K562 (cell line): ENCODE results near the gene UCN. TPM values are rescaled to one million over a fixed set of nuclear protein-coding genes. Genes with fewer than 3 reads are reported as not detected.

Source experiments
- ETV1 ChIP-seq: fragments of 450-650 bp; conservative IDR thresholded peaks from 2 replicates; pipeline ENCODE4 v1.6.1; 2016; ENCODE audit warnings: missing genetic modification characterization, control low read depth, low read depth, missing compliant biosample characterization
- FOSL1 ChIP-seq: fragments of 200-800 bp; sonication (Bioruptor generic); conservative IDR thresholded peaks from 2 replicates; pipeline ENCODE4 v1.6.1; 2016; ENCODE audit warnings: missing genetic modification characterization, missing compliant biosample characterization
- HEY1 ChIP-seq: fragments of 250-450 bp; sonication (Bioruptor Pico); IDR thresholded peaks from 2 replicates; pipeline ENCODE4 v1.5.0; 2020; ENCODE audit warnings: mild to moderate bottlenecking, moderate library complexity, borderline replicate concordance
- HIVEP1 ChIP-seq: fragments of 250-450 bp; sonication (Bioruptor Pico); IDR thresholded peaks from 2 replicates; pipeline ENCODE4 v1.4.0; 2020; ENCODE audit warnings: mild to moderate bottlenecking
- PML ChIP-seq: IDR thresholded peaks from 2 replicates; pipeline ENCODE4 v1.6.1; 2012; ENCODE audit warnings: low read length, inconsistent platforms
- PTRF ChIP-seq: fragments of 450-650 bp; IDR thresholded peaks from 2 replicates; pipeline ENCODE4 v1.6.1; 2016; ENCODE audit warnings: mild to moderate bottlenecking, missing genetic modification characterization, missing compliant biosample characterization
- RFX7 ChIP-seq: fragments of 250-450 bp; sonication (Bioruptor Pico); IDR thresholded peaks from 2 replicates; pipeline ENCODE4 v1.5.1; 2021; ENCODE audit warnings: mild to moderate bottlenecking
- TRIM24 ChIP-seq, 2 experiments: fragments of 450-650 bp; IDR thresholded peaks; 2 replicates each; pipeline ENCODE4 v1.6.1; 2016
- USF1 ChIP-seq: sonication (generic); formaldehyde crosslinking; IDR thresholded peaks from 2 replicates; pipeline ENCODE4 v1.9.0; 2022; ENCODE audit warnings: mild to moderate bottlenecking, missing genetic modification reagents
- XRCC3 ChIP-seq: fragments of 450-650 bp; IDR thresholded peaks from 2 replicates; pipeline ENCODE4 v1.6.1; 2017; ENCODE audit warnings: mild to moderate bottlenecking, moderate library complexity
- ZNF253 ChIP-seq: fragments of 250-450 bp; sonication (Bioruptor Pico); conservative IDR thresholded peaks from 2 replicates; pipeline ENCODE4 v1.6.1; 2021; ENCODE audit warnings: mild to moderate bottlenecking
- polyA plus RNA-seq, 8 experiments: library from polyadenylated mRNA; depleted of rRNA in 4 of 8; stranded (reverse) in 5 of 8; unstranded in 3 of 8; fragments of >200 nt; fragmentation: Nextera tagmentation in 2 of 8; fragmentation: Illumina TruSeq in 1 of 8; extraction: Ambion mirVana in 2 of 8; extraction: Trizol in 1 of 8; gene quantifications; 2 replicates each; pipeline versions ENCODE4 v1.2.1 to v1.2.3, GENCODE V29; 2011 to 2014; ENCODE audit warnings: inconsistent platforms in 1 of 8, missing spikeins in 1 of 8
- total RNA-seq, 7 experiments: library from RNA; depleted of rRNA in 6 of 7; stranded (reverse); fragments of >200 nt in 6 of 7; fragmentation: Illumina TruSeq in 2 of 7; extraction: Trizol in 2 of 7; gene quantifications; 2 replicates each; pipeline versions ENCODE4 v1.2.1 to v1.2.3, GENCODE V29; 2011 to 2021; ENCODE audit warnings: low replicate concordance in 1 of 7
- TF ChIP-seq, protein P1 (sequence below): fragments of 450-650 bp; IDR thresholded peaks from 2 replicates; pipeline ENCODE4 v1.6.1; 2016
- TF ChIP-seq, protein P2 (sequence below): fragments of 150-350 bp; conservative IDR thresholded peaks from 2 replicates; pipeline ENCODE4 v1.6.1; 2014; ENCODE audit warnings: low read length
- TF ChIP-seq, protein P3 (sequence below): sonication (generic); formaldehyde crosslinking; IDR thresholded peaks from 2 replicates; pipeline ENCODE4 v1.8.1; 2022; ENCODE audit warnings: missing genetic modification reagents
- TF ChIP-seq, protein P4 (sequence below): fragments of 250-450 bp; sonication (Bioruptor Pico); IDR thresholded peaks from 2 replicates; pipeline ENCODE4 v1.5.0; 2021; ENCODE audit warnings: mild to moderate bottlenecking, borderline replicate concordance
- TF ChIP-seq, protein P5 (sequence below): fragments of 450-650 bp; IDR thresholded peaks from one replicate; pipeline ENCODE4 v1.6.1; 2018; ENCODE audit warnings: mild to moderate bottlenecking, moderate library complexity; ENCODE audit not compliant: partially characterized antibody

The UCN gene
- total and polyA plus RNA-seq, 9 of the 15 experiments (the other 6 are each of a cell fraction or from before 2014, with no cell fraction given): 0.10 to 2.7 (median 0.43) TPM

DNA sequence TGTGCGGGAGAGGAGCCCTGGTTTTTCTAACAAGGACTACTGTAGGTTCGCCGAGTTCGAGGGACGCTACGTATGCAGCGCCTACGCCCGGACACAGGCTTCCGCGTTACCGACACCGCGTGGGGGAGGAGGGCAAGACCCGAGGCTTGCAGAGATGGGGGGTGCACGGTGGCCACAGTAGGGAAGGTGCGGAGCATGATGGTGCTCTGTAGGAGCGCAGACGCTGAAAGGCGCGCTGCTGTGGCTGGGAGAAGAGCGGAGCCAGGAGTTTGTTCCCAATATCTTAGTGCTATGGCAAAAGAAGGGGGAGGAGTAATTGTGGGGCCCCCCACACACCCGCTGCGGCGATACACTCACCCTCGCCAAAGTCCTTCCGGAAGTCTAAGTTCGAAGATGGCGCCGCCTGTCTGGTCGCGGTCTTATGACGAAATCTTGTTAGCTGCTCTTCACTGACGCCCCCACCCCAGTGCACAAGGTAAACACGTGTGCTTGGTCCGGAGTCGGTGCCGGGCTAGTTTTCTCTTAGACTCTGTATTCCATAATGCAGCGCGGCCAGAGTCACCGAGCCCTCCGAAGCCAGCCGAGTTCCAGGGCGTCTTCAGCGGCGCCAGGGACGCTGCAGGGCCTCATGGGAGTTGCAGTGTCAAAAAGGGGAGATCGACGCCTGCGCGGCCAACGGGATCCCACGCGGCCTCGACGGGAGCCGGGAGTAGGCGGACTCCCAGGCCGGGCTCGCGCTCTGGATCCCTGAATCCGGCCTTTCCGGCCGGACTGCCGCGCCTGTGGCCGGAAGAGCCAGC, 48.3 kb upstream of the UCN start, which contains the start of gene GTF3C2 (continued):
- TF ChIP-seq FOSL1 (peak; percentile 71), HEY1 (CRISPR knock-in tag) (no peak), TRIM24 (IDR thresholded peaks at IDR 0.05) (peak in 1 of 2 experiments; percentile 39; a peak in 1 of 4 replicates), ZNF253 (CRISPR knock-in tag) (no peak), PTRF (tag) (no peak), ETV1 (tag) (peak; percentile 85), XRCC3 (no peak), PML (peak; percentile 28; the same call in 1 of the 2 replicates), USF1 (CRISPR knock-in tag) (peak; percentile 68), RFX7 (CRISPR knock-in tag) (no peak), HIVEP1 (CRISPR knock-in tag) (peak; percentile 14; the same call in 1 of the 2 replicates)
- TF ChIP-seq, protein P1, sequence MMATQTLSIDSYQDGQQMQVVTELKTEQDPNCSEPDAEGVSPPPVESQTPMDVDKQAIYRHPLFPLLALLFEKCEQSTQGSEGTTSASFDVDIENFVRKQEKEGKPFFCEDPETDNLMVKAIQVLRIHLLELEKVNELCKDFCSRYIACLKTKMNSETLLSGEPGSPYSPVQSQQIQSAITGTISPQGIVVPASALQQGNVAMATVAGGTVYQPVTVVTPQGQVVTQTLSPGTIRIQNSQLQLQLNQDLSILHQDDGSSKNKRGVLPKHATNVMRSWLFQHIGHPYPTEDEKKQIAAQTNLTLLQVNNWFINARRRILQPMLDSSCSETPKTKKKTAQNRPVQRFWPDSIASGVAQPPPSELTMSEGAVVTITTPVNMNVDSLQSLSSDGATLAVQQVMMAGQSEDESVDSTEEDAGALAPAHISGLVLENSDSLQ: peak; percentile 68
- TF ChIP-seq, protein P2, sequence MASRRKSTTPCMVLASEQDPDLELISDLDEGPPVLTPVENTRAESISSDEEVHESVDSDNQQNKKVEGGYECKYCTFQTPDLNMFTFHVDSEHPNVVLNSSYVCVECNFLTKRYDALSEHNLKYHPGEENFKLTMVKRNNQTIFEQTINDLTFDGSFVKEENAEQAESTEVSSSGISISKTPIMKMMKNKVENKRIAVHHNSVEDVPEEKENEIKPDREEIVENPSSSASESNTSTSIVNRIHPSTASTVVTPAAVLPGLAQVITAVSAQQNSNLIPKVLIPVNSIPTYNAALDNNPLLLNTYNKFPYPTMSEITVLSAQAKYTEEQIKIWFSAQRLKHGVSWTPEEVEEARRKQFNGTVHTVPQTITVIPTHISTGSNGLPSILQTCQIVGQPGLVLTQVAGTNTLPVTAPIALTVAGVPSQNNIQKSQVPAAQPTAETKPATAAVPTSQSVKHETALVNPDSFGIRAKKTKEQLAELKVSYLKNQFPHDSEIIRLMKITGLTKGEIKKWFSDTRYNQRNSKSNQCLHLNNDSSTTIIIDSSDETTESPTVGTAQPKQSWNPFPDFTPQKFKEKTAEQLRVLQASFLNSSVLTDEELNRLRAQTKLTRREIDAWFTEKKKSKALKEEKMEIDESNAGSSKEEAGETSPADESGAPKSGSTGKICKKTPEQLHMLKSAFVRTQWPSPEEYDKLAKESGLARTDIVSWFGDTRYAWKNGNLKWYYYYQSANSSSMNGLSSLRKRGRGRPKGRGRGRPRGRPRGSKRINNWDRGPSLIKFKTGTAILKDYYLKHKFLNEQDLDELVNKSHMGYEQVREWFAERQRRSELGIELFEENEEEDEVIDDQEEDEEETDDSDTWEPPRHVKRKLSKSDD: 0 out of 2 replicates have a peak, but pooled peaks have one; percentile 4
- TF ChIP-seq, protein P3, sequence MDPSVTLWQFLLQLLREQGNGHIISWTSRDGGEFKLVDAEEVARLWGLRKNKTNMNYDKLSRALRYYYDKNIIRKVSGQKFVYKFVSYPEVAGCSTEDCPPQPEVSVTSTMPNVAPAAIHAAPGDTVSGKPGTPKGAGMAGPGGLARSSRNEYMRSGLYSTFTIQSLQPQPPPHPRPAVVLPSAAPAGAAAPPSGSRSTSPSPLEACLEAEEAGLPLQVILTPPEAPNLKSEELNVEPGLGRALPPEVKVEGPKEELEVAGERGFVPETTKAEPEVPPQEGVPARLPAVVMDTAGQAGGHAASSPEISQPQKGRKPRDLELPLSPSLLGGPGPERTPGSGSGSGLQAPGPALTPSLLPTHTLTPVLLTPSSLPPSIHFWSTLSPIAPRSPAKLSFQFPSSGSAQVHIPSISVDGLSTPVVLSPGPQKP (CRISPR knock-in tag): no peak
- TF ChIP-seq, protein P4, sequence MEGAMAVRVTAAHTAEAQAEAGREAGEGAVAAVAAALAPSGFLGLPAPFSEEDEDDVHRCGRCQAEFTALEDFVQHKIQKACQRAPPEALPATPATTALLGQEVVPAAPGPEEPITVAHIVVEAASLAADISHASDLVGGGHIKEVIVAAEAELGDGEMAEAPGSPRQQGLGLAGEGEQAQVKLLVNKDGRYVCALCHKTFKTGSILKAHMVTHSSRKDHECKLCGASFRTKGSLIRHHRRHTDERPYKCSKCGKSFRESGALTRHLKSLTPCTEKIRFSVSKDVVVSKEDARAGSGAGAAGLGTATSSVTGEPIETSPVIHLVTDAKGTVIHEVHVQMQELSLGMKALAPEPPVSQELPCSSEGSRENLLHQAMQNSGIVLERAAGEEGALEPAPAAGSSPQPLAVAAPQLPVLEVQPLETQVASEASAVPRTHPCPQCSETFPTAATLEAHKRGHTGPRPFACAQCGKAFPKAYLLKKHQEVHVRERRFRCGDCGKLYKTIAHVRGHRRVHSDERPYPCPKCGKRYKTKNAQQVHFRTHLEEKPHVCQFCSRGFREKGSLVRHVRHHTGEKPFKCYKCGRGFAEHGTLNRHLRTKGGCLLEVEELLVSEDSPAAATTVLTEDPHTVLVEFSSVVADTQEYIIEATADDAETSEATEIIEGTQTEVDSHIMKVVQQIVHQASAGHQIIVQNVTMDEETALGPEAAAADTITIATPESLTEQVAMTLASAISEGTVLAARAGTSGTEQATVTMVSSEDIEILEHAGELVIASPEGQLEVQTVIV: no peak
- TF ChIP-seq, protein P5, sequence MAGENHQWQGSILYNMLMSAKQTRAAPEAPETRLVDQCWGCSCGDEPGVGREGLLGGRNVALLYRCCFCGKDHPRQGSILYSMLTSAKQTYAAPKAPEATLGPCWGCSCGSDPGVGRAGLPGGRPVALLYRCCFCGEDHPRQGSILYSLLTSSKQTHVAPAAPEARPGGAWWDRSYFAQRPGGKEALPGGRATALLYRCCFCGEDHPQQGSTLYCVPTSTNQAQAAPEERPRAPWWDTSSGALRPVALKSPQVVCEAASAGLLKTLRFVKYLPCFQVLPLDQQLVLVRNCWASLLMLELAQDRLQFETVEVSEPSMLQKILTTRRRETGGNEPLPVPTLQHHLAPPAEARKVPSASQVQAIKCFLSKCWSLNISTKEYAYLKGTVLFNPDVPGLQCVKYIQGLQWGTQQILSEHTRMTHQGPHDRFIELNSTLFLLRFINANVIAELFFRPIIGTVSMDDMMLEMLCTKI: no peak
